ENCODE measurements around the gene PTPN20.

PTPN20 gene

DNA sequence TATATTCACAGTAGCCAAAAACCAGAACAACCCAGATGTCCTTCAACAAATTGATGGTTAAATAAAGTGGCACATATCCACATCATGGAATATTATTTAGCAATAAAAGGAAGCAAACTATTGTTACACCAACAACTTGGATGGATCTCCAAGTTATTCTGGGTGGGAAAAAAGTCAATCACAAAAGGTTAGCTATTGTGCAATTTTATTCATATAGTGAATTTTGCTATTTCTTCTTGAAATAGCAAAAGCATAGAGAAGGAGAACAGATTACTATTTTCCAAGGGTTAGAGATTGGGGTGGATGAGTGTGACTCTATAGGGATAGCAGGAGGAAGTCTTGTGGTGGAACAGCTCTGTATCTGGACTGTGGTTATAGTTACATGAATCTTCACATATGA, 87.0 kb downstream of the PTPN20 start:
- CTCF ChIA-PET: interaction anchor here (1.3 to 2.5 kb wide), 2 partner anchors 27 to 50 kb away, joined by 3 to 6 read pairs; no protein-coding TSS in a partner anchor
- POLR2A ChIA-PET: no interaction called here
- TF ChIP-seq, protein P1, sequence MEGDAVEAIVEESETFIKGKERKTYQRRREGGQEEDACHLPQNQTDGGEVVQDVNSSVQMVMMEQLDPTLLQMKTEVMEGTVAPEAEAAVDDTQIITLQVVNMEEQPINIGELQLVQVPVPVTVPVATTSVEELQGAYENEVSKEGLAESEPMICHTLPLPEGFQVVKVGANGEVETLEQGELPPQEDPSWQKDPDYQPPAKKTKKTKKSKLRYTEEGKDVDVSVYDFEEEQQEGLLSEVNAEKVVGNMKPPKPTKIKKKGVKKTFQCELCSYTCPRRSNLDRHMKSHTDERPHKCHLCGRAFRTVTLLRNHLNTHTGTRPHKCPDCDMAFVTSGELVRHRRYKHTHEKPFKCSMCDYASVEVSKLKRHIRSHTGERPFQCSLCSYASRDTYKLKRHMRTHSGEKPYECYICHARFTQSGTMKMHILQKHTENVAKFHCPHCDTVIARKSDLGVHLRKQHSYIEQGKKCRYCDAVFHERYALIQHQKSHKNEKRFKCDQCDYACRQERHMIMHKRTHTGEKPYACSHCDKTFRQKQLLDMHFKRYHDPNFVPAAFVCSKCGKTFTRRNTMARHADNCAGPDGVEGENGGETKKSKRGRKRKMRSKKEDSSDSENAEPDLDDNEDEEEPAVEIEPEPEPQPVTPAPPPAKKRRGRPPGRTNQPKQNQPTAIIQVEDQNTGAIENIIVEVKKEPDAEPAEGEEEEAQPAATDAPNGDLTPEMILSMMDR (IDR thresholded peaks at IDR 0.05; ENCODE audit: control extremely low read depth, extremely low read depth, low read depth, missing control alignments): no peak
- no peak for DNase-seq (ENCODE audit: extremely low spot score)

DNA sequence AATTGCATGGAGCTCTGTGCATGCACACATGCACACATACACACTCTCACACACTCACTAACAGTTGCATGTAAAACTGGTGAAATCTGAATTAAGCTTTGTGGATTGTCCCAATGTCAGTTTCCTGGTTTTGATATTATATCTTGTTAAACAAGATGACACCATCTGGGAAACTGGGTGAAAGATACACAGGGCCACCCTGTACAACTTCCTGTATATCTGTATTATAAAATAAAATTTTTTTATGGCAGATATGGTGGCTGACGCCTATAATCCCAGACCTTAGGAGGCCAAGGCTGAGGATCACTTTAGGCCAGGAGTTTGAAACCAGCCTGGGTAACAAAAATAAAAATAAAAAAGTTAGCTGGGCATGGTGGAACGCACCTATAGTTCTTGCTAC, 87.4 kb downstream of the PTPN20 start:
- no peak for DNase-seq (ENCODE audit: extremely low spot score)
- CTCF ChIA-PET: interaction anchor here (1.3 to 2.5 kb wide), 2 partner anchors 26 to 50 kb away, joined by 3 to 6 read pairs; no protein-coding TSS in a partner anchor

DNA sequence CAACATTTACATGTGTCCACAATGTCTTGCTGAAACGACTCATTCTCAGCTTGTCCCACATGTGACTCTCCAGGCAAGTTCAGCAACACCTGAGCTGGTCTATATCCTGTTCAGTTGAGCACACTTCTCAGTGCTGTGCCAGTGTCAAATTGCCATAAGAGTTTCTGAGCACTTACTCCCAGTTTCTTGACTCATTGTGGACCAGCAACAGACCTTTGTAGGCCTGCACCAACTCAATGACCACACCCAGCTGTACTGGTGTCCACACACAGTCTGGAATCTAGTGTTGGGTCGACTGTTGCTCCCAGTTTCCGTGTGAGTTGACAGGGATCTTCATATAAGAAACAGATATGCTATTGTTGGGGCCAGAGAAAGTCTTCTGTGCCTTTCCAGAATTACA, 88.0 kb downstream of the PTPN20 start:
- ChIA-PET POLR2A (no interaction called here), CTCF (interaction anchor here (1.3 to 2.5 kb wide), 2 partner anchors 26 to 49 kb away, joined by 3 to 6 read pairs; no protein-coding TSS in a partner anchor)
- TF ChIP-seq, protein P1 (IDR thresholded peaks at IDR 0.05; ENCODE audit: control extremely low read depth, extremely low read depth, low read depth, missing control alignments): no peak
- no peak for DNase-seq (ENCODE audit: extremely low spot score)

More for the DNA sequence above, 87.4 kb downstream of the PTPN20 start:
- POLR2A ChIA-PET: no interaction called here
- TF ChIP-seq, protein P1 (IDR thresholded peaks at IDR 0.05; ENCODE audit: control extremely low read depth, extremely low read depth, low read depth, missing control alignments): no peak

DNA sequence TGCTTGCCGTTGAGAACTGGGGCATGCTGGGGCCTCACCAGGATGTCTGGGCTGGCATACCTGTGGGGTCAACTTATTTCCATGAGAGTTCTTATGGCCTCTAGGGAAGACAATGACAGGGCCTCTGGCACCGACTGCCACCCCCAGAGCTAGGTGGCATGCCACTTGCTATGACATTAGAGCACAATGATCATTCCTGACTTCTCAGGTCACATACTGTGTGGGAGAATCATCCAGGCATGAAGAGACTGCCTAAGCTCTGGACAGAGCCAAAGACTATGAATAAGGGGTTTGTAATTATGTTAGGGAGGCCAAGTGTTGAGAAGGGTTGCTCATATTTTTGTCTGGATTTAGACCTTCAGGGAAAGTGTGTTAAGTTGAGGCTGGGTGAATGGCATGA, 97.5 kb downstream of the PTPN20 start:
- no peak for DNase-seq (ENCODE audit: extremely low spot score)
- ChIA-PET POLR2A (no interaction called here), CTCF (no interaction called here)
- TF ChIP-seq, protein P1 (IDR thresholded peaks at IDR 0.05; ENCODE audit: control extremely low read depth, extremely low read depth, low read depth, missing control alignments): no peak

DNA sequence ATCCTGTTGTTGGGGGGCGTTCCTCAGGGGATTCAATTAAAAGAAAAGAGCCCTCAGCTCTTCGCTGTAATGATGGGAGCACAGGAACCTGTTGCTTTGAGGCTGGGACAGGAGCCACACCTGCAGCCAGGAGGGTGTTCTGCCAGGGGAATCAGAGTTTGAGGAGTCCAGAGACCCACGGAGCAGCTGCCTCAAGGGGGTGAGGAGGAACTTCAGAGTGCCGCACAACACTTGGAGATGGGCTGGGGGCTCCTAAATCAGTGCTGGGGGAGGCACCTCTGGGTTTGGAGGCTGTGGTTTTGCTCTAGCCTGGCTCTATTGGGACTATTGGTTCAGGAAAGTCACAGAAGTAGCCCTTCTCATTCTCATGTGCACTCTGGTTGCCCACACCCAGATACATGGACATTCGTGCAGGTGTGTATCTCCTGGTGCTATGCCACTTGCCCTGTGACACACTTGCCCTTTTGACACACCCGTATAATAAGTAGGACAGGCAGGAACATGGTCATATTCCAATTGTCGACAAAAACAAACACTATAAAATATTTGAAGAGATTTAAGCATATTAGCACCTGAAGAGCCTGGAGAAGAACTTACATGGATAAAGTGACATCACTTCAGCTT, 98.1 kb downstream of the PTPN20 start:
- ChIA-PET CTCF (no interaction called here), POLR2A (no interaction called here)
- TF ChIP-seq, protein P1 (IDR thresholded peaks at IDR 0.05; ENCODE audit: control extremely low read depth, extremely low read depth, low read depth, missing control alignments): no peak
- DNase-seq (ENCODE audit: extremely low spot score): no peak

DNA sequence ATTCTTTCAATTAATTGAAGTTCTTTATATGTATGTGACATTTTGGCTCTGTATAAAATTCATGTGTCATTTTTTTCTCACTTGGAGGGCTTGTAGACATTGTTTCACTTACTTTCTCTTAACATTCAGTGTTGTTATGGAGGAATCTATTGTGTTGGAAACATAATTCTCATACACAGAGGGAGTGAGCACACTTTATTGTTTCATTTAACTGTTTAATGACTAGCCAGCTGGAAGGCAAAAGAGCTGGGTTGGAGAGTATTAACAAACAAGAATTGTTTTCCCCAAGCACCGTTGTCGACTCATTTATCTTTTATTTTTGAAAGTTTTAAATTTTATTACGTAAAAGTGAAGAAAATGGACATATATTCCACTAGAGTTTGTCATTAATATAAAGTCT, 98.8 kb downstream of the PTPN20 start:
- ChIA-PET POLR2A (no interaction called here), CTCF (interaction anchor here (2.6 kb wide), 1 partner anchor 8 kb away, joined by 9 read pairs; no protein-coding TSS in a partner anchor)
- no peak for DNase-seq (ENCODE audit: extremely low spot score)
- TF ChIP-seq, protein P1 (IDR thresholded peaks at IDR 0.05; ENCODE audit: control extremely low read depth, extremely low read depth, low read depth, missing control alignments): no peak
